ENCODE measurements around the gene SPACA9. TPM values are rescaled to one million over a fixed set of nuclear protein-coding genes. Genes with fewer than 3 reads are reported as not detected.

The SPACA9 gene
- total and polyA plus RNA-seq, 12 donors, result 3.9 to 16.6 (median 10.2) TPM

- Histone ChIP-seq H3K27me3 (no peaks in the 10 kb centered on the region), H3K27ac (no peak overlapping the region), H3K36me3 (replicated peaks in 1 of 2) (peaks cover 0 to 33% of the 10 kb centered on the region in 2 donors), H3K4me1 (replicated peaks in 1 of 2) (no peaks in the 10 kb centered on the region), H3K9me3 (replicated peaks in 1 of 3) (no peaks in the 10 kb centered on the region), H3K4me3 (no peak overlapping the region)
- intact Hi-C loops (cut with DNase I), result no loop called here
- 85 to 89% (median 86%) methylated on average over 9 of the region's 9 CpGs for WGBS, 4 donors
- no peak for TF ChIP-seq POLR2A (IDR thresholded peaks at IDR 0.05)
- no peak for TF ChIP-seq CTCF (IDR thresholded peaks at IDR 0.05)
- no peak for DNase-seq
These were observed 52.6 kb downstream of the SPACA9 start for GRCh38 chr9:132931178-132931735.

DNA sequence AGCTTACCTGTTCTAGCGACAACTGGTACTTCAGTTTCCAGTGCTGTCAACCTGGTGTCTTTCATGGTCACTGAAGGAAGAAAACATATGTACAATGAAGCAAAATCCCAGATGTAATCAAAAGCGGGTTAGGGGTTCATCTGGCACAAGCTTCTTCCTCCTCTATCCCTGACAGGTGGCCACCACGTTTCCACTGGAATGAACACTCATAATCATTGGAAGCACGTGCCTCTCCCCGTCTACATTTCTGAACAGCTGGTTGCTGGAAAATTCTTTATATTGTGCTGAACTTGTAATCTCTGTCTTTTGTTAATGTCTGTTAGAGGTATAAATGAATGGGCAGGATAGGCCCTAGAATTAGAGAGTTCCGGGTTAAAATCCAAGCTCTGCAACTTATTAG, 56.3 kb downstream of the SPACA9 start:
- WGBS, 4 donors, result 89 to 96% (median 91%) methylated on average over 6 of the region's 6 CpGs
- intact Hi-C loops (cut with DNase I), result no loop called here
- DNase-seq, result no peak

GRCh38 chr9:132937463-132937901, 58.8 kb downstream of the SPACA9 start:
- no peaks in the 10 kb centered on the region for H3K9me3 ChIP-seq (replicated peaks in 1 of 3)
- DNase-seq, result peak in 3 of 7 donors; percentile 38 to 40 (median 39)
- peaks cover 5 to 24% of the 10 kb centered on the region in 2 donors for H3K4me1 ChIP-seq (replicated peaks in 1 of 2)
- no peaks in the 10 kb centered on the region for H3K27me3 ChIP-seq
- TF ChIP-seq CTCF (IDR thresholded peaks at IDR 0.05) (no peak), POLR2A (IDR thresholded peaks at IDR 0.05) (no peak)
- no peak overlapping the region for H3K4me3 ChIP-seq
- H3K36me3 ChIP-seq (replicated peaks in 1 of 2), result peaks cover 0 to 8% of the 10 kb centered on the region in 2 donors
- intact Hi-C loops (cut with DNase I), result no loop called here
- peak overlapping the region in 2 of 5 donors; percentile 35 to 43 for H3K27ac ChIP-seq
- 63 to 80% (median 69%) methylated on average over 7 of the region's 7 CpGs for WGBS, 4 donors

More for the DNA sequence above, 56.3 kb downstream of the SPACA9 start:
- no peaks in the 10 kb centered on the region for H3K9me3 ChIP-seq (replicated peaks in 1 of 3)
- H3K4me1 ChIP-seq (replicated peaks in 1 of 2), result peaks cover 0 to 10% of the 10 kb centered on the region in 2 donors
- H3K27ac ChIP-seq, result no peak overlapping the region
- H3K36me3 ChIP-seq (replicated peaks in 1 of 2), result peaks cover 0 to 8% of the 10 kb centered on the region in 2 donors
- H3K4me3 ChIP-seq, result no peak overlapping the region
- no peaks in the 10 kb centered on the region for H3K27me3 ChIP-seq
- no peak for TF ChIP-seq CTCF (IDR thresholded peaks at IDR 0.05)
- no peak for TF ChIP-seq POLR2A (IDR thresholded peaks at IDR 0.05)

DNA sequence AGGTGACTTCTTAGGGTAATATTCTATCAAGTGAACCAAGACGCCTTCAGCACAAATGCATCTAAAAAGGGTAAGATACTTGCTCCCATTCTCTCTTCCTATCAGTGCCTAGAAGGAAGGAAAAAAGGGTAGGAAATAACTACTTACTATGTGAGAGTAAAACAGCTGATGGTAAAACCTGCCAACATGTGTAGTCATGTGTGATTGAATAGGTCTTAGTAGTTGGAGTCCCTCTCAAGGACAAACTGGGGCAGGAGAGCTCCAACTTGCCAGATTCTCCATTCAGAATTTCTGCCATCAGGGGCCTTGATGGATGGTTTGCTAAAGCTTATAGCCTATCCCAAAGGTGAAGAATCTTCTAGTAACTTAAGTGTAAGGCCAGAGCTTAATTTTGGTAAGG, 60.5 kb downstream of the SPACA9 start:
- H3K9me3 ChIP-seq (replicated peaks in 1 of 3), result no peaks in the 10 kb centered on the region
- TF ChIP-seq POLR2A (IDR thresholded peaks at IDR 0.05), result no peak
- no peak for TF ChIP-seq CTCF (IDR thresholded peaks at IDR 0.05)
- intact Hi-C loops (cut with DNase I), result no loop called here
- no peak overlapping the region for H3K4me3 ChIP-seq
- H3K27ac ChIP-seq, result no peak overlapping the region
- H3K36me3 ChIP-seq (replicated peaks in 1 of 2), result peaks cover 0 to 5% of the 10 kb centered on the region in 2 donors
- no peak for DNase-seq
- H3K4me1 ChIP-seq (replicated peaks in 1 of 2), result peaks cover 19 to 37% of the 10 kb centered on the region in 2 donors
- H3K27me3 ChIP-seq, result no peaks in the 10 kb centered on the region
- 84 to 97% (median 91%) methylated on average over 1 of the region's 1 CpG for WGBS, 4 donors

Other genes starting within 250 kb of the SPACA9 start
- gene DDX31, start 208.9 kb upstream of the SPACA9 start, total RNA-seq, result 10 to 100 TPM in 4 of 9 donors, 1 to 10 TPM in 5; 7.4 to 12.3 (median 9.6) TPM
- gene DDX31, start 208.9 kb upstream of the SPACA9 start, polyA plus RNA-seq, result 10 to 100 TPM in 1 of 3 donors, 1 to 10 TPM in 2; 7.6 to 13.8 (median 9.9) TPM
- gene GTF3C4, start 208.4 kb upstream of the SPACA9 start, total RNA-seq, result 10 to 100 TPM in 7 of 9 donors, 1 to 10 TPM in 2; 8.2 to 18.5 (median 13.9) TPM
- gene GTF3C4, start 208.4 kb upstream of the SPACA9 start, polyA plus RNA-seq, result 10 to 100 TPM in 1 of 3 donors, 1 to 10 TPM in 2; 1.9 to 10.6 (median 2.4) TPM
- gene AK8, start 614 bp upstream of the SPACA9 start, total RNA-seq, result 1 to 10 TPM in 7 of 9 donors, under 1 TPM in 2; 0.69 to 6.0 (median 1.7) TPM
- gene AK8, start 614 bp upstream of the SPACA9 start, polyA plus RNA-seq, result 1 to 10 TPM; 1.3 to 2.0 (median 1.4) TPM
- 10 to 100 TPM; 38.5 to 87.7 (median 54.0) TPM for gene TSC1, start 65.7 kb downstream of the SPACA9 start, total RNA-seq
- 10 to 100 TPM; 29.4 to 37.6 (median 30.6) TPM for gene TSC1, start 65.7 kb downstream of the SPACA9 start, polyA plus RNA-seq
- under 1 TPM in 3 of 9 donors, not detected in 6; 0.14 to 0.78 (median 0.46) TPM for gene GFI1B, start 99.8 kb downstream of the SPACA9 start, total RNA-seq
- gene GFI1B, start 99.8 kb downstream of the SPACA9 start, polyA plus RNA-seq, result under 1 TPM in 1 of 3 donors, not detected in 2; 0.03 TPM
- 100 to 1,000 TPM in 1 of 9 donors, 10 to 100 TPM in 8; 43.9 to 111 (median 57.5) TPM for gene GTF3C5, start 152.1 kb downstream of the SPACA9 start, total RNA-seq
- gene GTF3C5, start 152.1 kb downstream of the SPACA9 start, polyA plus RNA-seq, result 100 to 1,000 TPM in 1 of 3 donors, 10 to 100 TPM in 2; 51.2 to 139 (median 99.5) TPM
- 1 to 10 TPM in 6 of 9 donors, under 1 TPM in 2, not detected in 1; 0.28 to 6.1 (median 1.9) TPM for gene CEL, start 183.1 kb downstream of the SPACA9 start, total RNA-seq
- gene CEL, start 183.1 kb downstream of the SPACA9 start, polyA plus RNA-seq, result 1 to 10 TPM in 2 of 3 donors, under 1 TPM in 1; 0.27 to 2.7 (median 2.4) TPM
- 100 to 1,000 TPM in 1 of 9 donors, 10 to 100 TPM in 8; 35.0 to 104 (median 56.2) TPM for gene RALGDS, start 242.3 kb downstream of the SPACA9 start, total RNA-seq
- 100 to 1,000 TPM in 1 of 3 donors, 10 to 100 TPM in 2; 21.3 to 170 (median 97.8) TPM for gene RALGDS, start 242.3 kb downstream of the SPACA9 start, polyA plus RNA-seq

Measured in adrenal gland (tissue), 12 donors.